NCI-H1092 (cell line): ENCODE measurements around the gene NMRAL1.

Source experiments
- DNase-seq: peaks from one replicate; lab custom pipeline; 2025; lab: John Stamatoyannopoulos, UW

NMRAL1 gene

DNA sequence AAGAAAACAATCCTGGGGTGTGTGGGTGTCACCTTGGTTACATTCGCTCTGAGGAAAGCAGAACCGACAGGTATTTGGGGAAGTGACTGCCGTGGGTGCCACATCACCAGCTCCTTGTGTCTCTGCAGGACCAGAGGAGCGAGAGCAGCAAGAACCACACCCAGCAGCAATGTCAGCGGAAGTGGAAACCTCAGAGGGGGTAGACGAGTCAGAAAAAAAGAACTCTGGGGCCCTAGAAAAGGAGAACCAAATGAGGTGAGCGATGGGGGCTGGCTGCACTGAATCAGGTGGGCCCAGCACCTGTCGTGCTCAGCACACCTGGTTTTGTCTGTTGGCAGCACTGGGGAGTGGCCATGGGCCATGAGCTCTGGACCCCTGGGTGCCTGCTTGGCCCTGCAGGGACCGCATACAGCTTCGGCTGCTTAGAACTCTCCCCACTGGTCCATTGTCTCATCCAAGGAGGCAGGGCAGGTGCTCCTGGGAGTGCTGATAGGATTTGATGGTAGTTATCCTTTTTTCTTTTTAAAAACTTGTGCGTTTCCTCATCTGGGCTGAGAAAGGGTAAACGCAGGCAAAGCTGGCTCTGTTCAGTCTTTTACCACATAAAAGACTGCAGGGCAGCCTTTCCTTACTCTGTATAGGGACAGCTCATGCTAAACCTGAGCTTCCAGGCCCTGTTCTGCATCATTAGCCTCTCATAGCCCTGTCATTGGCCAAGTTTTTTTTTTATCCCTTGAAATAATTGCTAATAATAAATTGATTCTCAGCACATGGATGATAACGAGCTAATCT is 31.1 kb upstream of the NMRAL1 start:
- DNase-seq: no peak

DNA sequence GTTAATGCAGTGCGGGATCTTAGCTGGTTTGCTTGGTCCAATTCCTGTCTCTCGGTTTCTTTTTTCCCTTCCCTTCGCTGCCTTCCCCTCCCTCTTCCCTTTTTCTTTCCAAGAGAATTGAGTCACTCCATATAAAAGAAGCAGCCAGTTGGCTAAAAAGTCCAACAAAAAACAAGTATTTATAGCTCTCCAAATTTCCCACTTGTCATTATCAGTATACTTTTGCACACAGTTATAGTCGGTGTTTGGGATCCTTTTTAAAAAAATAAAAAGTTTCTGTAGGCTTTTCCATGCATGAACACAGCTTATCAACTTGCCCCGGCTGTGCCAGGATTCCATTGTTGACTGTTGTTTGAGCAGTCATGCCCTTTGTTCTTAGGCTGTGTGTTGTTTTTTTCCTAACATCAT is 26.6 kb upstream of the NMRAL1 start:
- DNase-seq: no peak

DNA sequence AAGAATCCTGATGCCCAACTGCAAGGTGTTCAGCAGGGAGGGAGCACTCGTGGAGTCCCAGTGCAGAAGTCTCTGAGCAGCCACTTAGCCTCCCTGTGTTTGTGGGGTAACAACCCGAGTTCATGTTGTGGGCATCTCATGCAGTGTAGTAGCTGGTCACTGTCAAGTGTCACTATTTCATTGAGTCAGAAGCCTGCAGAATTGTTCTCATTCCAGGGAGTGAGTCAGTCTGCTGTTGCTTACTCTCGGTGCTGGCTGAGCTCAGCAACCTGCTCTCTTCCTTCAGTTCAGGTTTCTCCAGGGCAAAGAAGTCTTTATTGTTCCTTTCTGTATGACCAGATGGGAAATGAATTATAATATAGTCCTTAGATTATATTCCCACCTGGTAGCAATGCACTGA is 25.8 kb upstream of the NMRAL1 start:
- no peak for DNase-seq

DNA sequence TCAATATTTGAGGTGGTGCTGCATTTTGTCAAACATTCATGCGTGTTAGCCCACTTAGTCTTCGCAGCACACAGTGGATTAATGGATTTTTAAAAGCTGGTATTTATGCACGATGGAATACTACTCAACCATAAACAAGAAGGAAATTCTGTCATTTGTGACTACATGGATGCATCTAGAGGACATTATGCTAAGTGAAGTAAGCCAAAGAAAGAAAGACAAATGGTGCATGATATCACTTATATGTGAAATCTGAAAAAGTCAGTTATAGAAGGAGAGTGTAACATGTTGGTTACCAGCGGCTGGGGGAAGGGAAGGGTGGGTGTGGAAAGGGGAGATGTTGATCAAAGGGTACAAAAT is 24.8 kb upstream of the NMRAL1 start:
- no peak for DNase-seq

DNA sequence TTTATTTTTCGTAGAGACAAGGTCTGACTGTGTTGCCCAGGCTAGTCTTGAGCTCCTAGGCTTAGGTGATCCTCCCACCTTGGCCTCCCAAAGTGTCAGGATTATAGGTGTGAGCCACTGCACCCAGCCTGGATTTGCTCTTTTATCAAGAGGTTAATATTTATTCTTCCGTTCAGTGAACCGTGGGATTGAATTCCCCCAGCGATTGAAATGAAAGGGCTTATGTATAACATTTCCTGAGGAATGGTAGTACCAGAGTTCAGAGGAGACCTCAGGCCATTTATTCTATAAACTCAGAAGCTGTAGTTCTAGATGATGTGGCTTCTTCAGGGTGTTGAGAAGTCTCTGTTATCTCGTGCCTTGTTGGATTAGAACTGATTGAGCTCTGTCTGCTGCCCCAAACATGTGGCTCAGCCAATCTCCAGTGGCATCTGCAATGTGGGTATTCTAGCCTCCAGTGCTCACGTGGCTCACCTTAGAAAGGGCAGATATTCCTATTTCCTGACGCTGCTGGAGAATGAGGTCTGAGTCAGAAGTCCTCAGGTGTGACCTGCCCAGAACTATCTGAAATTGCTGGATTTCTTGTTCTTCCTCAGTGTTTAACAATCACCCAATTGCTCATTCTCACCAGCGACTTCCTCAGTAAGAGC is 24.2 kb upstream of the NMRAL1 start:
- DNase-seq: no peak

DNA sequence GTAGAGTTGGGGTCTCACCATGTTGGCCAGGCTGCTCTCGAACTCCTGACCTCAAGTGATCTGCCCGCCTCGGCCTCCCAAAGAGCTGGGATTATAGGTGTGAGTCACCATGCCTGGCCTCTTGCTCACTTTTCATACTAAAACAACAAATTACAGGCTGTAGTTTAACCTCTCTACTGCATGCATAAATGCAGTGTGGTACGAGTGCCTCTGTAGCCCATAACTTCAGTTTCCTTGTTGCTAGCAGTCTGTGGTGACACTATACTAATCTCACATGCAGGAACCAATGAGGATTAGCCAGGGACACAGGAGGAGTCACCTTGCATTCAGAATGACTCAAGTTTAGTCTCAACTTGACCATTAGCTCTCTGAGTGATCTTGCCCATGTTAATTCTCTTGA is 21.9 kb upstream of the NMRAL1 start:
- no peak for DNase-seq

DNA sequence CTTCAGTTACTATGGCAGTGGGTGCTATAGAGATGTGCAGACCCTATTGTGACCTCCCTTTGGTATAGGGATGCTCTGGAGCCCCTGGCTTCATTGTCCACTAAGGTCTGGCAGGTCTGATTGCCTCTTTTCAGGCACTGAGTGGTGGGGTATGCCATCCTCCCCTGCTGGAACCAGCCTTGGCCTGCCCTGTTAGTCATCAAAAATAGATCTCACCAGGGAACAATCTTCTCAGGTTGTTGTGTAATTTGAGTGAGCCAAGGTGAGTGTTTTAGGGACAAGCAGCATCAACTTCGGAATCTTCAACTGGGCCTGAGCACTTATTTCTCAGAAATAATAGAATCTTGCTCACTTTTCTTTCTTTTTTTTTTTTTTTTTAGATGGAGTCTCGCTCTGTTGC is 21.3 kb upstream of the NMRAL1 start:
- DNase-seq: no peak

DNA sequence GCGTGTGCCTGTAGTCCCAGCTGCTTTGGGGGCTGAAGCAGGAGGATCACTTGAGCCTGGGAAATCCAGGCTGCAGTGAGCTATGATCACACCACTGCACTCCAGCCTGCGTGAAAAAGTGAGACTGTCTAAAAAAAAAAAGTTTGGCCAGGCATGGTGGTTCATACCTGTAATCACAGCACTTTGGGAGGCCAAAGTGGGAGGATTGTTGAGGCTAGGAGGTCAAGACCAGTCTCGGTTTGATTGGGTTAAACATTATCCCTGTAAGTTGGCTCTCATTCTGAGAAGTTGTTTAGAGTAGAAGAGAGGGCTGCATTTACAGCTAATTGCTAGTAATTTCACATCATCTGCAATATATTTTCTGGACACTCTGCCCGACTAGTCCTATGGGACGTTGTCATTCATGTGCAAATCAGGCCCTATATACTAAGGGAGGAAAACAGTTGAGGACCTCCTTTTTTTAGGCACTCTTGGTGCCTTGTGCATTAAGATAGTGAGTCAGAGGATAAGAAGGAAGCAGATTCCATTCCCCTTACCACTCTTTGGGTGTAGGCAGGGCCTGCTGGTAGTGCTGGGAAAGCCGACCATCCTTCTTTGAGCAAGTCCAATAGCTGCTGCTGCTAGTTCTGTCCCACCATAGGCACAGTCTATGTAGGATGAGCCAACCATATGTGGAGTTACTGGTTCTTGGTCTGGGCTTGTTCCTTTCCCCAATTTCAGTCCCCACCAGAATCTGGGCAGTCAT is 20.5 kb upstream of the NMRAL1 start:
- DNase-seq: no peak

DNA sequence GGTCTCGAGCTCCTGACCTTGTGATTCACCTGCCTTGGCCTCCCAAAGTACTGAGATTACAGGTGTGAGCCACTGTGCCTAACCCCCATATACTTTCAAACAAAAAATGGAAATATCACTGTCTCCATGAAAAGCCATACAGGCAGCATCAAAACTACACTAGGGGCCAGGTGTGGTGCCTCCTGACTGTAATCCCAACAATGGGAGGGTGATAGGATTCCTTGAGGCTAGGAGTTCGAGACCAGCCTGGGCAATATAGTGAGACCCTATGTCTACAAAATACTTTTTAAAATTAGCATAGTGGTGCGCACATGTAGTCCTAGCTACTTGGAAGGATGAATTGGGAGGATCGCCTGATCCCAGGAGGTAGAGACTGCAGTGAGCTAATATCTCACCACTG is 17.5 kb upstream of the NMRAL1 start:
- no peak for DNase-seq

DNA sequence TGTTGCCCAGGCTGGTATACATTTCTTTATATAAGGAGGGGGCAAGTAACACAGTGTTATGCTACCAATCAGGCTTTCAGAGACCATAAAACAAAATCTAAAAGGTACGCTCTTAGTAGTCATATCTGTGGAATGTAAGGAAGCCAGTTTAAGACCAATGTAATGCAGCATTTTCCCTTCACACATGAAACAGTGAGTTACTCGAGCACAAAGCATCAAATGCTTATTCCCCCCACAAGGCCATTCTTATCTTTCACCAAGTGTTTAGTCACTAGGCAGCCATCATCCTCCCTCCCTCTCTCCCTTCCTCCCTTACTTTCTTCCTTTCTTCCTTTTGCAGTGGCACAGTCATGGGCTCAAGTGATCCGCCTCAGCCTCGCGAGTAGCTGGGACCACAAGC is 14.6 kb upstream of the NMRAL1 start:
- no peak for DNase-seq

DNA sequence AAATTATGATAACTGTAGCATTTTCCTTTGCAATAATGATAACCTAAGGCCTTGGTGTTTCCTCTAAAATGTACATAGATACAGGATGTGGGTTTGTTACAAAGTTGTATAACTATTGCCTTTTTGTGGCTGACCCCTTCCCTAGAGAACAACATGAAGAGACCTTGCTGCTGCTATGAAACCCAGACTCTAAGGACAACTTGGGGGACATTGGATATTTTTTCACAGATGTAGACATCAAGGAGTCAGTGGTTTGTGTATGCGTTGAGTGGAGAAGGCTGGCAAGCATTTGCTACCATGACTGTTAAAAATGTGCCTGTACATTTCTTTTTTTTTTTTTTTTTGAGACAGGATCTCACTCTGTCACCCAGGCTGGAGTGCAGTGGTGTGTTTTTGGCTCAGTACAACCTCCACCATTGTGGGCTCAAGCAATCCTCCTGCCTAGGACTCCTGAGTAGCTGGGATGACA is 14.1 kb upstream of the NMRAL1 start:
- no peak for DNase-seq

DNA sequence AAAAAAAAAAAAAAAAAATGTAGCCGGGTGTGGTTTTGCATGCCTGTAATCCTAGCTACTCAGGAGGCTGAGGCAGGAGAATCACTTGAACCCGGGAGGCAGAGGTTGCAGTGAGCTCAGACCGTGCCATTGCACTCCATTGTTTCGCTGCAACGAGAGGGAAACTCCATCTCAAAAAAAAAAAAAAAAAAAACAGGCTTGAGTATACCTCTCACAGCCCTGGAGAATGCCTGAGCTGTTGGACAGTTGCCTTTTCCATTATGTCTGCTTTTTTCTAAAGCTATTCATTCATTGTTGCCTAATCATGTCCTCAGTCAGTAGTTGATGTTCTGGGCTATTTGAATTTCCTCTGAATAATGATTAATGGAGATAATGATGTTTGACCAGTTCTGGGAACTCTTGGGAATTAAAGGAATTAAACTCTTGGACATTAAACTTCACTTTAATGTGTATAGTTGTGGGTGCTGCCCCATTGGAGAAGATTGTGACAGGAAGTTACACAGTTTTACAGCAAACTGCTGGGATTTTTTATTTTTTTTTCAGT is 13.6 kb upstream of the NMRAL1 start:
- no peak for DNase-seq

DNA sequence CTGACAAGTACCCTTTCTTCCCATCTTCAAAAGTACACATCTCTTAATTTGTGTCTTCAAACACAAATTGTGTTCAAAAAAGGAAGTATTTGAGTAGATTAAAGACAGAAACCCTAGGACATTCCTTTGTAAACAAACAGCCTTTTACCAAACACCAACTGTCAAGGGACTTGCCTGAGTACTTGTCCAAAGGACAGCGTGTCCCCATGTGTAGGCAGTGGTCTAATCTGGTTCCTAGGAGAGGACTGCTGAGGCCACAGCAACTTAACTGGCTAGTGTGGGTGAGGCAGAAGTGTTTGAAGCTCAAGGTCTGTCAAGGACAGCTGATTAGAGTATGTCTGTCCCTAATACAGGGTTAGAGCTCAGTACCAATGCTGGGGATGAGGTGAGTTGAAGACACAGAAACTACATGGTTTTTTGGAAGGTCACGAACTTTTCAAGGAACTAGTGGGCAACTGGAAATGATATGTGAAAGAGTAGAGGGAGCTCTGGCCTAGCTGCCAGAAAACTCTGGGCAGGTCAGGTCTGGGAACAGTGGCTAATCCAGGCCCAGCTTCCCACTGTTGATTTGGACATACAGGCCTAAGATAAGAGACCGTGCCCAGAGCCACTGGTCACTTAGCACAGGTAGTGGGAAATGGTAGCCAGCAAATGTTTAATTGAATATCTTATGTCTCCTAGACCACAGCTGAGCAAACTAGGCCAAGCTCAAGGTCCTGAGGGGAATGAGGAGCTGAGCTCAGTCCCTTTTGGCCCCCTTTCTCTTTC is 11.9 kb upstream of the NMRAL1 start:
- DNase-seq: no peak

DNA sequence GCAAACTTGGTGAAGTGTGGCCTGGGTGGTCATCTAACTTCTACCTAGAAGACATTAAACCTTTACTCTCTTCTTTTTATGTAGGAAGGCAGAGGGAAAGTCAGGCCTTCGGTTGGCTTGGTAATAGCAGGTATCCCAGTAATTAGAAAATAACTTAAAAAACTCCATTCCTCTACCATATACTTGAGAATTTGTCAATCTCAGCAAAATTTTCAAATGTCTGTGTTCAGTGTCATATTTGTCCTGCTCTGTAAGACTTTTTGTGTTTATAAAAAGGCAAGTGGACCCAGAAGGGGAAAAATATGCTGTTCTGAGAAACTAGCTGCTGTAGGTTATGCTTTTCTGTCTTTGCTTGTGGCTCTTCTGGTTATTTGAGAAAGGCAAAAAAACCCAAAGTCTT is 7.5 kb upstream of the NMRAL1 start:
- no peak for DNase-seq

DNA sequence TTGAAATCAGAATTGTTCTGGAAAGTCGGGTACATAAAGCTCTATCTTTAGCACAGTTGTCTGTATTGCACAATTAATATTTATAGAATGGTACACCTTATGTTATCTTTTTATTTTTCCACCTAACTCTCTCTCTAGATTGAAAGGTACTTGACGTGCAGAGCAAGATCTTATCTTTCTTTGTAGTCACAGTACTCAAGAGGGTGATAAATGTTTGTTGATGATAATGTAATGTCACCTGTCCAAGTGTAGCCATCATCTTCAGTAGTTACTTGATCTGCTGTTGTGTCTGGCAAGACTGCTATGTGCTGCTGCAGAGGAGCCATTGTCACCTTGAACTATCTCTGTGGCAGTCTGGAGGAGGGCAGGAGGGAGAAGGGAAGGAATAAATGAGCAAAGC is 7.1 kb upstream of the NMRAL1 start:
- DNase-seq: no peak

DNA sequence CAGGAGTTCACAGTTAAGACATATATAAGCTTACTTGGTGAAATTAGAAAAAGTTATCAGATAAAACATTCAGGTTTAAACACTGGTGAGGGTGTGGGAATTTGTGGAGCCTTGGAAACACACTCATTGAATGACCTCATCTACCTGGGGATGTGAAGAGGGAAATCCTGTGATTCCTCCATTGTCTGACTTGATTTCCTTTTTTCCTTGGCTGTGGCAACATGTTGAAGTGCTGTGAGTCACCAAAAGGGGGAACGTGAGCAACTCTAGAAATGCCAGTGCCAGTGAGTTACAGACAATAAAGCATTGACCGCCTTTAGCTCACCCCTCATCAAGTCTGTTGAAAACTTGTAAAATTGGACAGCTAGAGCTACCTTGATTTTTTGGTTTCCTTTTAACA is 3.5 kb upstream of the NMRAL1 start:
- DNase-seq: no peak

DNA sequence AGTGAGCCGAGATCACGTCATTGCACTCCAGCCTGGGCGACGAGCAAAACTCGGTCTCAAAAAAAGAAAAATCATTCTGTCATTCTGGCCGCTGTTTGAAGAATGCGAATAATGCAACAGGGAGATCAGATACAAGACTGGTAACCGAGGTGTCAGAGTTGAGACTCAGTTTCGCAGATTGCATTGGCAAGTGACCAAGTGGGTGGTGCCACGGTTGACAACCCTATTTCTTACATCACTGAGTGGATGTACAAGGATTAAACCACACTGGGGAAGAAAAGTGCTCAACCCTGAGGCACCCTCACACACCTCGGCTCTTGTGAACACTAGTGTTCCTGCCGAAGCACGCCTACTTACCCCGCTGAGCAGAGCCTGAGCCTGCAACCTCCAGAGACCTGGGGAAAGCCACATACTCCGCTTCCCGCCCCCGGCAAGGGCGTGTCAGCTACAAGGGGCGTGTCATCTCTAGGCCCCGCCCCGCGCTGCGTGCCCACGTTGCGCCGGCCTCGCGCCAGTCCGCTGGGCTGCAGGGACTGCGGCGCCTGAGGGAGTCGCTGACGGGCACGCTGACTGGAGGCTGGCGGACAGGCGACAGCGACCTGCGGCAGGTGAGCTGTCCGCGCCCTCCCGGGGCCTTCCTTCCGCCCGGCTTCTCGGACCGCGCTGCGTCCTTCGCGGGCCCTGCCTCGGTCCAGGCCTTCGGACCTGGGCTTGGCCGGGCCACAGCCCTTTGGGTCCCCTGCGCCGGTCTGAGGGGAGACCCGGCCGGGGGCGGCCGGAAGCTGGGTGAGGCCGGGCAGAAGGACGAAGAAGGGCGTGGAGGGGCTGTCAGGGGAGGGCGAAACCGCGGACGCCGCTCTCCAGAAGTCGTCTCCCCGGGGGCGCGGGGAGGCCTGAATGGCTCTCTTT is 1.7 kb upstream of the NMRAL1 start, which contains the start of gene HMOX2:
Gene HMOX2 (plus strand): TSS at position 519 of the 909 bp plus-strand sequence. CDS start 29,127 bp downstream, outside the sequence.
- DNase-seq: peak; percentile 82

DNA sequence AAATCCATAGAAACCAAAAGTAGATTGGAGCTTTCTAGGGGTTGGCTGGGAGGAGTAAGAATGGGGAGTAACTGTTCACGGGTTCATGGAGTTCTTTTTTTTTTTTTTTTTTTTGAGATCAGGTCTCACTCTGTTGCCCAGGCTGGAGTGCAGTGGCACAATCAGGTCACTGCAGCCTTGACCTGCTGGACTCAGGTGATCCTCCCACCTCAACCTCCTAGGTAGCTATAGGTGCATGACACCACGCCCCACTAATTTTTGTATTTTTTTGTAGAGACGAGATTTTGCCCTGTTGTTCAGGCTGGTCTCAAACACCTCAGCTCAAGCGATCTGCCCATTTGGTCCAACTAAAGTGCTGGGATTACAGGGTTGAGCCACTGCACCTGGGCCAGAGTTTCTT is 1.5 kb downstream of the NMRAL1 start:
- DNase-seq: no peak

DNA sequence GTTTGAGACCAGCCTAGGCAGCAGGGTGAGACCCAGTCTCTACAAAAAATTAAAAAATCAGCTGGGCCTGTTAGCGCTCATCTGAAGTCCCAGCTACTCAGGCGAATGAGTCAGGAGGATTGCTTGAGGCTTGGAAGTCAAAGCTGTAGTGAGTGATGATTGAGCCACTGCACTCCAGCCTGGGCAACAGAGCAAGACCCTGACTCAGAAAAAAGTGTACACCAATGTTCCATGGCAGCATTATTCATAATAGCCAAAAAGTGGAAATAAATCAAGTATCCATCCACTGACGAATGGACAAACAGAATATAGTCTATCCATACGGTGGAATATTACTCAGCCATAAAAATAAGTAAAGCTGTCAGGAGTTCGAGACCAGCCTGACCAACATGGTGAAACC is 2.6 kb downstream of the NMRAL1 start:
- no peak for DNase-seq

DNA sequence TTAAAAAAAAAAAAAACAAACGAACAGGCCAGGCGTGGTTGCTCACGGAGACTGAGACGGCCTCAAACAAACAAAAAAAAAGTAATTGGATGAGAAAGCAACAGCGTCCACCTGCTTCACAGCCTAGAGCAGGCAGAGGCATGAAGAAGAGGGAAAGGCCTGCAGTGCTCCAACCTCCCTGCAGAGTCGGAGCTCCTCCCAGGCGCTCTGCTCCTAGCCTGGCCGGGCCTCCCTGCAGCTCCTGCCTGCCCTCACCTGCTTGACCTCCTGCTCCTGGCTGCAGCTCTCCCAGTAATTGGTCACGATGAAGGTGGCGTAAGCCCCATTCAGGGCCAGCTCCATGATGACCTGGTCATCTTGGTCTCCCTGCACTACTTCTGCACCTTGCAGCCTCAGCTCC is 5.5 kb downstream of the NMRAL1 start:
- DNase-seq: no peak

DNA sequence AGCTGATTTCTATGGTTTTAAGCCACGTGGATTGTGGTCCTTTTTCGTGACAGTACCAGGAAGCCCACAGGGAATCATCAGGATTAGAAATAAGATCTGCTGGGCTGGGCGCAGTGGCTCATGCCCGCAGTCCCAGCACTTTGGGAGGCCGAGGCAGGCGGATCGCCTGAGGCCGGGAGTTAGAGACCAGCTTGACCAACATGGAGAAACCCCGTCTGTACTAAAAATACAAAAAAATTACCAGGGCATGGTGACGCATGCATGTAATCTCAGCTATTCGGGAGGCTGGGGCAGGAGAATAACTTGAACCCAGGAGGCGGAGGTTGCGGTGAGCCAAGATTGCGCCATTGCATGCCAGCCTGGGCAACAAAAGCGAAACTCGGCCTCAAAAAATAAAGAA is 6.5 kb downstream of the NMRAL1 start:
- DNase-seq: no peak
